ENCODE results near the gene PELI2.

PELI2 gene

DNA sequence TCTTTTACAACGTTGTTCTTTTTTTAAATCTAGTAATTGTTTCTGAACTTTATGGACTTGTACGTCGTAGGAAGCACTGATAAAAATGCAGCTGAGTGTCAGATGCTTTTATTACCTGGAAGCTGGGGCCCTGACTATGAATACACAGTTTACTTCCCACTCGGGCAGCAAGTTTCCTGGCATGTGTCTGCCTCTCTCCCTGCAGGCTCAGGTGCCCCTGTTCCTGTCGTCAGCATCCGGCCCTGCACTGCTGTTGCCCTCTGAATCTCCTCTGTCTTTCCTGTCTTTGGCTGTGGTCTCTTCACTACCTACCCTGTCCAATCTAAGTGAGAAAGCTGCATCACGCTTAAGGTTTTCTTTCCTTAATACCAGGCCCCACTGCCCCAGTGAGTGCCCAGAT lies 75.8 kb downstream of the PELI2 start:
- Histone ChIP-seq H3K9me3 (ENCODE audit: insufficient read depth, low read depth, low read length) (no peaks in the 10 kb centered on the region), H3K27ac (ENCODE audit: low read depth, low read length) (no peak overlapping the region), H3K4me1 (ENCODE audit: insufficient read depth, low read length) (peaks cover 16% of the 10 kb centered on the region), H3K36me3 (ENCODE audit: insufficient read depth, low read length) (no peaks in the 10 kb centered on the region), H3K4me3 (ENCODE audit: low read length) (no peak overlapping the region), H3K9ac (ENCODE audit: low read depth, low read length) (no peak overlapping the region), H3K27me3 (ENCODE audit: insufficient read depth, low read length) (no peaks in the 10 kb centered on the region)
- WGBS = 92% methylated on average over 7 of the region's 7 CpGs

DNA sequence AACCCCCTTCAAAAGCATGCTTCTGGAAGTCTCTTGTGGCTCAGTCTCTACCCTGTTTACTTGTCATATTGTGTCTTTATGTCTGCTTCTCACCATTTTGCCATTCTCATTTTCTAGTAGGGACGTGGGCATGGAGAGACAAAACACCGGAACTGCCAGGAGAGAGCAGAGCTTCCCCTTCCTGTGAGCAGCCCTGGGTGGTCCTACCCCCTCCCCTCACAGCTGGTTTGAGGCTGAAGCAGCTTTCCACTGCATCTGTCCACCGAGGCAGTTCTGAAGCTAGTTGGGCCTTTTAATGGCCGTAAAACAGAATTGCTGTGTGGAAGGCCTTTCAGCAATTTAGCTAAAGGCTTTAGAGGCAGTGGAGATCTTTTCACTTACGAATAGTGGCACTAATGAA lies 77.0 kb downstream of the PELI2 start:
- no peak overlapping the region for H3K4me3 ChIP-seq (ENCODE audit: low read length)
- H3K36me3 ChIP-seq (ENCODE audit: insufficient read depth, low read length) = no peaks in the 10 kb centered on the region
- H3K4me1 ChIP-seq (ENCODE audit: insufficient read depth, low read length) = peaks cover 16% of the 10 kb centered on the region
- no peak overlapping the region for H3K9ac ChIP-seq (ENCODE audit: low read depth, low read length)
- H3K27me3 ChIP-seq (ENCODE audit: insufficient read depth, low read length) = no peaks in the 10 kb centered on the region
- no peaks in the 10 kb centered on the region for H3K9me3 ChIP-seq (ENCODE audit: insufficient read depth, low read depth, low read length)
- no peak overlapping the region for H3K27ac ChIP-seq (ENCODE audit: low read depth, low read length)
- 72% methylated on average over 5 of the region's 5 CpGs for WGBS

GRCh38 chr14:56195704-56196103 lies 77.5 kb downstream of the PELI2 start:
- Histone ChIP-seq H3K36me3 (ENCODE audit: insufficient read depth, low read length) (no peaks in the 10 kb centered on the region), H3K9me3 (ENCODE audit: insufficient read depth, low read depth, low read length) (no peaks in the 10 kb centered on the region), H3K27me3 (ENCODE audit: insufficient read depth, low read length) (no peaks in the 10 kb centered on the region), H3K4me1 (ENCODE audit: insufficient read depth, low read length) (peaks cover 20% of the 10 kb centered on the region), H3K4me3 (ENCODE audit: low read length) (no peak overlapping the region), H3K27ac (ENCODE audit: low read depth, low read length) (no peak overlapping the region), H3K9ac (ENCODE audit: low read depth, low read length) (no peak overlapping the region)
- WGBS = 94% methylated on average over 6 of the region's 6 CpGs

GRCh38 chr14:56196274-56196673 lies 78.1 kb downstream of the PELI2 start:
- Histone ChIP-seq H3K4me1 (ENCODE audit: insufficient read depth, low read length) (peaks cover 21% of the 10 kb centered on the region), H3K36me3 (ENCODE audit: insufficient read depth, low read length) (no peaks in the 10 kb centered on the region), H3K9ac (ENCODE audit: low read depth, low read length) (no peak overlapping the region), H3K9me3 (ENCODE audit: insufficient read depth, low read depth, low read length) (no peaks in the 10 kb centered on the region), H3K27ac (ENCODE audit: low read depth, low read length) (no peak overlapping the region), H3K4me3 (ENCODE audit: low read length) (no peak overlapping the region), H3K27me3 (ENCODE audit: insufficient read depth, low read length) (no peaks in the 10 kb centered on the region)
- 97% methylated on average over 1 of the region's 2 CpGs for WGBS

DNA sequence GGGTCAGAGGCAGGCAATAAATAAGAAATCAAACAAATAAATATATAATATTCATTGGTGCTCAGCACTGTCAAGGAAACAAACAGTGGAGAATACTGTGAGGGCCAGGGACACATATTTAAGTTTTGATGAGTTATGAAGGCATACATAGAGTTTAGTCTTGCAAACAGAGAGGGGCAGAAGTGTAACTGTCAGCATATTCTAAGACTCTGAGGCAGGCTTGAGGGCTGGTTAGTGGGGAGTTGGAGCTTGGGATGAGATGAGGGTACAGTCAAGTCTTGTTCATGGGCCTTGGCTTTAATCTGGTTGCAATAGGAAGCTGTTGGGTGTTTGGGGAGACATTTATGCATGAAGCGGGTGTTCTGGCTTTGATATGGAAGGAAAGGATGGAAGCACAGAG lies 78.9 kb downstream of the PELI2 start:
- 90% methylated on average over 1 of the region's 1 CpG for WGBS
- Histone ChIP-seq H3K9ac (ENCODE audit: low read depth, low read length) (no peak overlapping the region), H3K4me1 (ENCODE audit: insufficient read depth, low read length) (peaks cover 20% of the 10 kb centered on the region), H3K36me3 (ENCODE audit: insufficient read depth, low read length) (no peaks in the 10 kb centered on the region), H3K27me3 (ENCODE audit: insufficient read depth, low read length) (no peaks in the 10 kb centered on the region), H3K27ac (ENCODE audit: low read depth, low read length) (no peak overlapping the region), H3K4me3 (ENCODE audit: low read length) (no peak overlapping the region), H3K9me3 (ENCODE audit: insufficient read depth, low read depth, low read length) (no peaks in the 10 kb centered on the region)

DNA sequence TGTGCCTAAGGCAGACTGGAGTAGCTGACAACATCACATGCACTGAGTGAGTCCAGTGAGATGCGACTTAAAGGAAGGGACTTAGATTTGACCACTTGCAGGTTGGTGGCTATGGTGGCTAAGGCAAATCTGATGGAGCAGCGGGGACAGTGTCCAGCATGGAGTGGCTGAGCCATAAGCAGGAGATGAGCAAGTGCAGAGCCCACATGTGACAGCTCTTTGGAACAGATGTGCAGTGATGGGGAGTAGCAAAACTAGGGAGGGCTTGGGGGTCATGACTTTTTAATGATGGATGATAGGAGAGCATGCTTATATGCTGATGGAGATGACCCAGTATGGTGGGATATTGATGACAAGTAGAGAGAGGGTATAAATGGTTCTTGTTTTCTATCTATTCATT lies 80.2 kb downstream of the PELI2 start:
- Histone ChIP-seq H3K4me1 (ENCODE audit: insufficient read depth, low read length) (peaks cover 14% of the 10 kb centered on the region), H3K9me3 (ENCODE audit: insufficient read depth, low read depth, low read length) (no peaks in the 10 kb centered on the region), H3K27ac (ENCODE audit: low read depth, low read length) (no peak overlapping the region), H3K36me3 (ENCODE audit: insufficient read depth, low read length) (no peaks in the 10 kb centered on the region), H3K9ac (ENCODE audit: low read depth, low read length) (no peak overlapping the region), H3K27me3 (ENCODE audit: insufficient read depth, low read length) (no peaks in the 10 kb centered on the region), H3K4me3 (ENCODE audit: low read length) (no peak overlapping the region)
- 94% methylated on average over 2 of the region's 2 CpGs for WGBS

- Histone ChIP-seq H3K9ac (ENCODE audit: low read depth, low read length) (no peak overlapping the region), H3K27me3 (ENCODE audit: insufficient read depth, low read length) (no peaks in the 10 kb centered on the region), H3K4me3 (ENCODE audit: low read length) (no peak overlapping the region), H3K4me1 (ENCODE audit: insufficient read depth, low read length) (peaks cover 14% of the 10 kb centered on the region), H3K27ac (ENCODE audit: low read depth, low read length) (no peak overlapping the region), H3K36me3 (ENCODE audit: insufficient read depth, low read length) (no peaks in the 10 kb centered on the region), H3K9me3 (ENCODE audit: insufficient read depth, low read depth, low read length) (no peaks in the 10 kb centered on the region)
- WGBS = 85% methylated on average over 4 of the region's 6 CpGs
Observed at GRCh38 chr14:56199095-56199981, 81.1 kb downstream of the PELI2 start.

DNA sequence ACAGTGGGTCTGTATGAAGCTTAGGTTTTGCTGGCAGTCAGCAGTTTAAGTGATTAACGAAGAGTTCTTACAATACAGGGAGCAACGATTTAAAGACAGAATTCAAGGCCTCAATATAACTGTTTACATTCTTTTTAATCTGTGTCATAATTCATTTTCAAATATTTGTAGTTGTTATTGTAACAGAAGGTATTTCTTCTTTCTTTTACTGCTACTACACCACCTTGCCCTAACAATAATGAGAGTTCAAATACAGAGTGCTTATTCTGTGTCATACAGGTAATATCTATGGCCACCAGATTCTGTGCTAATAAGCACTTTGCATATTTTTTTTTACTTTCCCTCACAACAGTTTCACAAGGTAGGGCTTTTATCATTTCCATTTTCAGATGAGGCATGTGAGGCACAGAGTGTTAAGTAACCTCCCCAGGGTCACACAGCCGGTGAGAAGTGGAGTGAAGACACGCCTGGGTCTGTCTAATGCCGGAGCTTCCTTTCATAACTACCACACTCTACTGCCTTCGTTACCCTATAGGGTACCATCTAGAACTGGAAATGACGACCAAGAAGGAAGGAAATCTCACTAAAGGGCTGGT lies 81.9 kb downstream of the PELI2 start:
- Histone ChIP-seq H3K27me3 (ENCODE audit: insufficient read depth, low read length) (no peaks in the 10 kb centered on the region), H3K27ac (ENCODE audit: low read depth, low read length) (no peak overlapping the region), H3K36me3 (ENCODE audit: insufficient read depth, low read length) (no peaks in the 10 kb centered on the region), H3K4me1 (ENCODE audit: insufficient read depth, low read length) (peaks cover 12% of the 10 kb centered on the region), H3K9me3 (ENCODE audit: insufficient read depth, low read depth, low read length) (no peaks in the 10 kb centered on the region), H3K4me3 (ENCODE audit: low read length) (no peak overlapping the region), H3K9ac (ENCODE audit: low read depth, low read length) (no peak overlapping the region)
- 96% methylated on average over 6 of the region's 7 CpGs for WGBS

DNA sequence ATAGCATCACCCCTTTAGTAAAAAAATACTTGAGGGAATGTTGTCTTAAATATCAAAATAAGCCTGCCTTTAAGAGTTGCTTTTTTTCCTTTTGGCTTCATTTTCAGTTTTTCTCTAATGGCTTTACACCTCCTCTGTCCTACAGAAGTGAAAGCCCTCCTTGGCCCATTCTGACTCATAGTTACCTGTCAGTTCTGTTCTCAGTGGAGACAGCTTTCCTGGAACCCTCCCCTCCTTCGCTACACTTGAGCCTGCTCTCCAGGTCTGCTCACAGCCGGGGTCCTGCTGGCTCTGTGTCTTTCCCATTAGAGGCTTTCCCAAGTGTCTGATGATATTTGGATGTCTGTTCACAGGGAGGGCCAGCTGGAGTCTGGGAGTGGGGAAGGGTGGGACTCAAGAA lies 84.0 kb downstream of the PELI2 start:
- H3K36me3 ChIP-seq (ENCODE audit: insufficient read depth, low read length) = no peaks in the 10 kb centered on the region
- no peaks in the 10 kb centered on the region for H3K27me3 ChIP-seq (ENCODE audit: insufficient read depth, low read length)
- no peak overlapping the region for H3K9ac ChIP-seq (ENCODE audit: low read depth, low read length)
- H3K4me3 ChIP-seq (ENCODE audit: low read length) = no peak overlapping the region
- H3K4me1 ChIP-seq (ENCODE audit: insufficient read depth, low read length) = peaks cover 11% of the 10 kb centered on the region
- no peak overlapping the region for H3K27ac ChIP-seq (ENCODE audit: low read depth, low read length)
- 80% methylated on average over 2 of the region's 2 CpGs for WGBS
- H3K9me3 ChIP-seq (ENCODE audit: insufficient read depth, low read depth, low read length) = no peaks in the 10 kb centered on the region

DNA sequence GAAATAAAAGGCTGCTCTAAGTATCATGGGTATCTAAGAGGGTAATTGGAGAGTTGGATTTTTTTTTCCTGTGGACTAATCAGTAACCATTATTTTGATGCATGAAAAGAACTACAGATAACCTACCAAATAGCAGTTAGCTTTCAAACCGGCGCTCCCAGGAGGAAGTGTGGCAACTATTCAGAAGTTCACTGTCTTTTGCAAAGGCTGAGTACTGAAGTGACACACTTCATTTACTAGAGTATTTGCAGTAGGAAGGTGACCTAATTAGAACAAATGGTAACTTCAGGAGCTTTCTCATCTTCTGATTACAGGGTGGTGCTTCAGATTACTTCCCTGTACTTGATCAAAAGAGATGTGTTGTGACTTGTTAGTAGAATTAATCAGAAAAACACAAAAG lies 87.7 kb downstream of the PELI2 start:
- no peaks in the 10 kb centered on the region for H3K36me3 ChIP-seq (ENCODE audit: insufficient read depth, low read length)
- H3K4me1 ChIP-seq (ENCODE audit: insufficient read depth, low read length) = peaks cover 7% of the 10 kb centered on the region; the same call in 1 of the 2 replicates
- H3K4me3 ChIP-seq (ENCODE audit: low read length) = no peak overlapping the region
- H3K9ac ChIP-seq (ENCODE audit: low read depth, low read length) = no peak overlapping the region
- H3K27ac ChIP-seq (ENCODE audit: low read depth, low read length) = no peak overlapping the region
- WGBS = 100% methylated on average over 2 of the region's 2 CpGs
- H3K9me3 ChIP-seq (ENCODE audit: insufficient read depth, low read depth, low read length) = no peaks in the 10 kb centered on the region
- no peaks in the 10 kb centered on the region for H3K27me3 ChIP-seq (ENCODE audit: insufficient read depth, low read length)

DNA sequence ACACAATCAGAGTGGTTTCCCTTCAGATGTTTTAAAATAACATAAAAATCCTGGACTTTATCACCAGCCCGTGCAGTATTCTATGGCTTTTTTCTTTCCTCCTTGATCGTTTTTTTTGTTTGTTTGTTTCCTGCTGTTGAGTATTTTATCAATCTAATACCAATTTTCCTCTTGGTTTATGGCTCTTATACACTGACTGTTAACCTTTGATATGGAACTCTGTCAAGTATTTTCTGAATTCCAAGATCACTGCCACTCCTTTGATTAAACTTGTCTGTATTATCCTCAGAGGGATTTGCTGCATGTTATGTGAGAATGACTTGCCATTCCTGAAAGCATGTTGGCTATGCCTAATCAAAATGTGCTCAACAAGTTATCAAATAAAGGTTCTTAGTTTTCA lies 88.4 kb downstream of the PELI2 start:
- Histone ChIP-seq H3K4me1 (ENCODE audit: insufficient read depth, low read length) (peaks cover 7% of the 10 kb centered on the region; the same call in 1 of the 2 replicates), H3K27ac (ENCODE audit: low read depth, low read length) (no peak overlapping the region), H3K9me3 (ENCODE audit: insufficient read depth, low read depth, low read length) (no peaks in the 10 kb centered on the region), H3K27me3 (ENCODE audit: insufficient read depth, low read length) (no peaks in the 10 kb centered on the region), H3K9ac (ENCODE audit: low read depth, low read length) (no peak overlapping the region), H3K36me3 (ENCODE audit: insufficient read depth, low read length) (no peaks in the 10 kb centered on the region), H3K4me3 (ENCODE audit: low read length) (no peak overlapping the region)
- WGBS = 100% methylated on average over 1 of the region's 2 CpGs

Data from HUES64 (cell line).